Measurements from ENCODE around the gene LAMA3.

LAMA3 gene

DNA sequence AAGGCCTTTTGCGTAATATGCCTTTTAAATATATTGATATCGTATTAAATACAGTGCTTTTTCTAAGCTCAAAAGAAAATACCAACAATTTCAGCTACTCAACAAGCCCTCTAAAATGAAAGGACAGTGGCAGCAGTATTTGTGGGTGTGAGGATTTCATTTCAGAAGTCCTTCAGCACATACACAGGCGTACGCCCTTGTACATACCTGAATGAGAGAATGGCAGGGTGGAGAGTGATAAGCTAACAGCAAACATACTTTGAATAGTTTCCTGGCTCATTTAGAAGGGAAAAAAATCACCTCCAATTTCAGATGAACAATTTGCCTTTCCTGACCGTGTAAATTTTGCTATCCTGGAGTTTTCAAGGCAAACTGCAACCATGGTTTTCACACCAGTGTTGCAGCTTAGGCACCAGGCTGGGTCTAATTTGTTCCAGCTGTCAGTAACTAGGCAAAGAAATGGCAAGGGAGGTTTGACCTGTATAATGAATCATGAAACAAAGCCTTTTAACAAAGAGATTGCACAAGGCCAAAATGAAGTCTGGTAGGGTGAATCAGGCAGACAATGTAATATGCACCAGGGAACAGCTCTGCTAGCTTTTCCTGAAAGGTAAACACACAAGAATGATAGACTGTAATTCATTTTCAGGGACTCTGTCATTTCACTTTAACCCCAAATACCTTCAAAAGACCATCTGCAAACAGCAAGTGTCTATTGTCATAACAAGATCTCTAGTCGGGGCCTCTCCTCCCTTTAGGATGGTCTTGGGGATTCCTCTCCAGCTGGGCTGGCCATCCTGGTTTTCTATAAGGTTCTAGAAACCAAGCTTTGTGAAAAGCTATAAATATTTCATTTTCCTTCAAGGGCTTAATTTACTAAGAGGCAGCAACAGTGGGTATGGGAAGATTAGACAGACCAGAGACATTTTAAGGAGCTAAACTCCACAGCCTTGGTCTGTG is 38.0 kb upstream of the LAMA3 start:
- Histone ChIP-seq H3K9me3 (ENCODE audit: control insufficient read depth, low read length) (no peaks in the 10 kb centered on the region), H3K4me3 (ENCODE audit: insufficient read depth, low read depth, low read length) (no peak overlapping the region), H3K4me1 (ENCODE audit: control insufficient read depth, insufficient read depth, low read length) (peaks cover 14% of the 10 kb centered on the region), H3K27me3 (ENCODE audit: control insufficient read depth, insufficient read depth, low read length, poor library complexity, severe bottlenecking) (no peaks in the 10 kb centered on the region), H3K27ac (ENCODE audit: insufficient read depth, low read depth, low read length, poor library complexity, severe bottlenecking) (no peak overlapping the region), H3K36me3 (ENCODE audit: control insufficient read depth, insufficient read depth, low read length) (no peaks in the 10 kb centered on the region)
- WGBS, 2 experiments: 85 to 87% methylated on average over 4 to 6 of the region's 6 CpGs

GRCh38 chr18:23652232-23652631 is 37.0 kb upstream of the LAMA3 start:
- no peak overlapping the region for H3K27ac ChIP-seq (ENCODE audit: insufficient read depth, low read depth, low read length, poor library complexity, severe bottlenecking)
- WGBS, 2 experiments: 79 to 80% methylated on average over 6 of the region's 6 CpGs
- no peaks in the 10 kb centered on the region for H3K9me3 ChIP-seq (ENCODE audit: control insufficient read depth, low read length)
- no peak overlapping the region for H3K4me3 ChIP-seq (ENCODE audit: insufficient read depth, low read depth, low read length)
- peaks cover 14% of the 10 kb centered on the region for H3K4me1 ChIP-seq (ENCODE audit: control insufficient read depth, insufficient read depth, low read length)
- H3K27me3 ChIP-seq (ENCODE audit: control insufficient read depth, insufficient read depth, low read length, poor library complexity, severe bottlenecking): no peaks in the 10 kb centered on the region
- H3K36me3 ChIP-seq (ENCODE audit: control insufficient read depth, insufficient read depth, low read length): no peaks in the 10 kb centered on the region

DNA sequence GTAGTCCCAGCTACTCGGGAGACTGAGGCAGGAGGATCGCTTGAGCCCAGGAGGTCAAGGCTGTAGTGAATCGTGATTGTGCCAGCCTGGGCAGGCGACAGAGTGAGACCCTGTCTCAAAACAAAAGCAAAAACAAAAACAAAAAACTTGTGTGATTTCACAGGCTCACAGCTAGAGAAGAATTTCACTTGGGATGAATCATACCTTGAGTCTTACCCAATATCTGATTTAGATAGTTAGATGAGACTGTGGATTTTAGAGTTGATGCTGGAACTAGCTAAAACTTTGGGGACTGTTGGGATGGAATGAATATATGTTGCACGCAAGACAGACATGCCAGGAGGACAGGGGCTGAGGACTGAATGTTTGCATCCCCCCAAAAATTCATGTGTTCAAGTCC is 31.0 kb upstream of the LAMA3 start:
- no peak overlapping the region for H3K27ac ChIP-seq (ENCODE audit: insufficient read depth, low read depth, low read length, poor library complexity, severe bottlenecking)
- H3K4me1 ChIP-seq (ENCODE audit: control insufficient read depth, insufficient read depth, low read length): no peaks in the 10 kb centered on the region
- 93 to 95% methylated on average over 5 of the region's 5 CpGs for WGBS, 2 experiments
- H3K36me3 ChIP-seq (ENCODE audit: control insufficient read depth, insufficient read depth, low read length): no peaks in the 10 kb centered on the region
- no peaks in the 10 kb centered on the region for H3K9me3 ChIP-seq (ENCODE audit: control insufficient read depth, low read length)
- H3K4me3 ChIP-seq (ENCODE audit: insufficient read depth, low read depth, low read length): no peak overlapping the region
- peaks cover 24% of the 10 kb centered on the region for H3K27me3 ChIP-seq (ENCODE audit: control insufficient read depth, insufficient read depth, low read length, poor library complexity, severe bottlenecking)

GRCh38 chr18:23661735-23662308 is 27.4 kb upstream of the LAMA3 start:
- Histone ChIP-seq H3K4me1 (ENCODE audit: control insufficient read depth, insufficient read depth, low read length) (no peaks in the 10 kb centered on the region), H3K36me3 (ENCODE audit: control insufficient read depth, insufficient read depth, low read length) (no peaks in the 10 kb centered on the region), H3K27me3 (ENCODE audit: control insufficient read depth, insufficient read depth, low read length, poor library complexity, severe bottlenecking) (peaks cover 29% of the 10 kb centered on the region), H3K4me3 (ENCODE audit: insufficient read depth, low read depth, low read length) (peak overlapping the region; percentile 36), H3K9me3 (ENCODE audit: control insufficient read depth, low read length) (no peaks in the 10 kb centered on the region), H3K27ac (ENCODE audit: insufficient read depth, low read depth, low read length, poor library complexity, severe bottlenecking) (no peak overlapping the region)
- WGBS, 2 experiments: 67 to 69% methylated on average over 7 to 9 of the region's 9 CpGs

GRCh38 chr18:23662309-23663263 is 26.7 kb upstream of the LAMA3 start, which contains the start of gene ANKRD29:
ANKRD29 (minus strand) TSS chr18:23662911; CDS start chr18:23662730, 181 bp downstream.
- 4 to 5% methylated on average over 80 to 82 of the region's 86 CpGs for WGBS, 2 experiments
- Histone ChIP-seq H3K27me3 (ENCODE audit: control insufficient read depth, insufficient read depth, low read length, poor library complexity, severe bottlenecking) (peaks cover 29% of the 10 kb centered on the region), H3K9me3 (ENCODE audit: control insufficient read depth, low read length) (no peaks in the 10 kb centered on the region)

DNA sequence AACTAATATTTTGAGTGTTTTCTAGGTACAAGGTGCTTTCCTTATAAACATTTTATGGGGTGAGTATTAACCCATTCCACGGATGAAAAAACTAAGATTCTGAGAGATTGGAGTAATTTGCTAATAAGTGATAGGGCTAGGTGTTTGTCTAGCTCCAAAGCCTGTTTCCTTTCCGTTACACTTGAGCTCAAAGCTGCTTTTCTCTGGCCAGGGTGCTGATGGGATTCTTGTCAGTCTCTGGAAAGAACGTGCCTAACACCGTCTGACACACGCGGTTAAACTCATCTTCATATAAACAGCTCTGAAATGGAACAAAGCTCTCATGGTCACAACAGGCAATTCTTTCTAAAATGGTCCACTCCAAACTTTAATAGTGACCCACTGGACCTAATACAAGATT is 24.6 kb upstream of the LAMA3 start:
- Histone ChIP-seq H3K4me1 (ENCODE audit: control insufficient read depth, insufficient read depth, low read length) (no peaks in the 10 kb centered on the region), H3K36me3 (ENCODE audit: control insufficient read depth, insufficient read depth, low read length) (no peaks in the 10 kb centered on the region), H3K9me3 (ENCODE audit: control insufficient read depth, low read length) (no peaks in the 10 kb centered on the region), H3K27ac (ENCODE audit: insufficient read depth, low read depth, low read length, poor library complexity, severe bottlenecking) (no peak overlapping the region), H3K27me3 (ENCODE audit: control insufficient read depth, insufficient read depth, low read length, poor library complexity, severe bottlenecking) (peaks cover 29% of the 10 kb centered on the region), H3K4me3 (ENCODE audit: insufficient read depth, low read depth, low read length) (no peak overlapping the region)
- 72 to 80% methylated on average over 6 of the region's 6 CpGs for WGBS, 2 experiments

More at GRCh38 chr18:23662309-23663263, 26.7 kb upstream of the LAMA3 start, which contains the start of gene ANKRD29:
- Histone ChIP-seq H3K4me3 (ENCODE audit: insufficient read depth, low read depth, low read length) (peak within 1 kb of the TSS; percentile 36), H3K27ac (ENCODE audit: insufficient read depth, low read depth, low read length, poor library complexity, severe bottlenecking) (no peak within 1 kb of the TSS), H3K4me1 (ENCODE audit: control insufficient read depth, insufficient read depth, low read length) (no peaks in the 10 kb centered on the region), H3K36me3 (ENCODE audit: control insufficient read depth, insufficient read depth, low read length) (no peaks in the 10 kb centered on the region)

DNA sequence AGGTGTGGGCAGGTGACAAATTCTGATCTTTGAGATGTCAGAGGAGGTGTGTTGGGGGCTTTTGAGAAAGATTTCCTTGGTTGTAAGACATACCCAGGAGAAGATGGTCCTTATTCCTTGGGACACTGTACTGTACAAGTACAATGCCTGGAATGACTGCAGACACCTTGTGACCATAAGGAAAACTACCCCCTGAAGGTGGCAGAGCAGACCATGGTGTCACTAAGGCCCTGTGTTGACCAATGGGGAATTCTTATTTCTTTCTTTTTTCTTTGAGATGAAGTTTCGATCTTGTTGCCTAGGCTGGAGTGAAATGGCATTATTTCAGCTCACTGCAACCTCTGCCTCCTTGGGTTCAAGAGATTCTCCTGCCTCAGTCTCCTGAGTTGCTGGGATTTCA is 22.1 kb upstream of the LAMA3 start:
- H3K4me3 ChIP-seq (ENCODE audit: insufficient read depth, low read depth, low read length): no peak overlapping the region
- H3K27me3 ChIP-seq (ENCODE audit: control insufficient read depth, insufficient read depth, low read length, poor library complexity, severe bottlenecking): peaks cover 15% of the 10 kb centered on the region
- no peaks in the 10 kb centered on the region for H3K4me1 ChIP-seq (ENCODE audit: control insufficient read depth, insufficient read depth, low read length)
- no peaks in the 10 kb centered on the region for H3K9me3 ChIP-seq (ENCODE audit: control insufficient read depth, low read length)
- WGBS, 2 experiments: 76 to 90% methylated on average over 1 of the region's 1 CpG
- H3K36me3 ChIP-seq (ENCODE audit: control insufficient read depth, insufficient read depth, low read length): no peaks in the 10 kb centered on the region
- H3K27ac ChIP-seq (ENCODE audit: insufficient read depth, low read depth, low read length, poor library complexity, severe bottlenecking): no peak overlapping the region

- Histone ChIP-seq H3K4me1 (ENCODE audit: control insufficient read depth, insufficient read depth, low read length) (no peaks in the 10 kb centered on the region), H3K4me3 (ENCODE audit: insufficient read depth, low read depth, low read length) (no peak overlapping the region), H3K27me3 (ENCODE audit: control insufficient read depth, insufficient read depth, low read length, poor library complexity, severe bottlenecking) (peaks cover under 1% of the 10 kb centered on the region), H3K27ac (ENCODE audit: insufficient read depth, low read depth, low read length, poor library complexity, severe bottlenecking) (no peak overlapping the region), H3K9me3 (ENCODE audit: control insufficient read depth, low read length) (no peaks in the 10 kb centered on the region), H3K36me3 (ENCODE audit: control insufficient read depth, insufficient read depth, low read length) (no peaks in the 10 kb centered on the region)
- 29 to 32% methylated on average over 4 of the region's 4 CpGs for WGBS, 2 experiments
Measured at GRCh38 chr18:23668731-23669130, 20.5 kb upstream of the LAMA3 start.

DNA sequence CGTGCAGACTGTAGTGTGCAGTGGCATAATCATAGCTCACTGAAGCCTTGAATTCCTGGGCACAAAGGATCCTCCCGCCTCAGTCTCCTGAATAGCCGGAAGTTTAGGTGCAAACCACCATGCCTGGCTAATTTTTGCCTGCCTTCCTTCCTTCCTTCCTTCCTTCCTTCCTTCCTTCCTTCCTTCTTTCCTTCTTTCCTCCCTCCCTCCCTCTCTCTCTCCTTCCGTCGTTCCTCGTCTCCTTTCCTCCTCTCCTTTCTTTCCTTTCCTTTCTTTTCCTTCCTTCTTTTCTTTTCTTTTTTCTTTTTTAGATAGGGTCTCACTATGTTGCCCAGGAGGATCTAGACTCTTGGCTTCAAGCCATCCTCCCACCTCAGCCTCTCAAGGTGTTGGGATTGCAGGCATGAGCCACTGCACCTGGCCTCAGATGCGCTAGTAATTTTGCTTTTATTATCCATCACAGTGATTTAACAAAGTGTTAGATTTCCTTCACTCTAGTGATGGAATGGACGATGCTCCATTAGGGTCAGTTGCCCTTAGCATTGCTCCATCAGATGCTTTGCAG is 20.0 kb upstream of the LAMA3 start:
- WGBS, 2 experiments: 90 to 92% methylated on average over 8 of the region's 8 CpGs
- H3K4me3 ChIP-seq (ENCODE audit: insufficient read depth, low read depth, low read length): no peak overlapping the region
- H3K4me1 ChIP-seq (ENCODE audit: control insufficient read depth, insufficient read depth, low read length): no peaks in the 10 kb centered on the region
- no peaks in the 10 kb centered on the region for H3K36me3 ChIP-seq (ENCODE audit: control insufficient read depth, insufficient read depth, low read length)
- H3K9me3 ChIP-seq (ENCODE audit: control insufficient read depth, low read length): no peaks in the 10 kb centered on the region
- H3K27me3 ChIP-seq (ENCODE audit: control insufficient read depth, insufficient read depth, low read length, poor library complexity, severe bottlenecking): no peaks in the 10 kb centered on the region
- no peak overlapping the region for H3K27ac ChIP-seq (ENCODE audit: insufficient read depth, low read depth, low read length, poor library complexity, severe bottlenecking)
